HCT116 (cell line): Measurements from ENCODE around the gene PRDM11. TPM values are rescaled to one million over a fixed set of nuclear protein-coding genes. Genes with fewer than 3 reads are reported as not detected.

Source experiments
- ATAC-seq: fragments of 200-7000 bp; cut with Tn5 transposase; 2 replicates; pipeline ENCODE4 v1.9.1; 2020; ENCODE audit warnings: mild to moderate bottlenecking, moderate library complexity
- BruUV-seq: library from RNA; stranded (reverse); fragments of 400-500 nt; replicated peaks from 2 replicates; lab custom pipeline; 2021; lab: Mats Ljungman, UMichigan
- CTCF ChIA-PET: fragments of 300-600 bp; sonication (Branson Sonifier 250); formaldehyde crosslinking; loops from one replicate; lab custom pipeline; 2021; ENCODE audit warnings: antibody characterized with exemption; lab: Charles Lee
- POLR2A ChIA-PET: fragments of 300-600, 350-600 bp; sonication (Branson Sonifier 250); formaldehyde crosslinking; loops from one replicate; lab custom pipeline; 2021; ENCODE audit warnings: antibody characterized with exemption; lab: Charles Lee
- RAD21 ChIA-PET, 2 experiments: fragments of 300-600 bp; sonication (Branson Sonifier 250); formaldehyde crosslinking; loops; one replicate each; lab custom pipeline; 2023; ENCODE audit warnings: low total read pairs in 2 of 2; ENCODE audit not compliant: uncharacterized antibody in 2 of 2, unreplicated experiment in 2 of 2, low non-redundant PET in 1 of 2; lab: Charles Lee
- DNase-seq: peaks from one replicate; pipeline ENCODE4 v3.0.0-alpha.2; 2010; ENCODE audit warnings: low read depth, low spot score
- H2AFZ ChIP-seq: fragments of 200-600 bp; shearing (Covaris generic), sonication (generic); 2 replicates; pipeline ENCODE4 v1.6.1; 2017; ENCODE audit warnings: low read depth, mixed run types, mixed read lengths, antibody characterized with exemption, low read length; ENCODE audit not compliant: poor library complexity, severe bottlenecking
- H3K27ac ChIP-seq: 2 replicates; pipeline ENCODE4 v1.5.1; 2012; ENCODE audit warnings: low read depth, low read length
- H3K27me3 ChIP-seq: fragments of 200-600 bp; sonication (generic); 2 replicates; pipeline ENCODE4 v1.6.1; 2016; ENCODE audit warnings: mixed run types, low read length, mixed read lengths; ENCODE audit not compliant: insufficient read depth
- H3K36me3 ChIP-seq, 2 experiments: fragments of 200-500 bp in 1 of 2; fragments of 200-600 bp in 1 of 2; sonication (Bioruptor generic) in 1 of 2; sonication (generic) in 1 of 2; 2 replicates each; pipeline versions ENCODE4 v1.5.1 to v1.6.1; 2014 to 2016; ENCODE audit warnings: low read length in 2 of 2, inconsistent platforms in 1 of 2, mixed read lengths in 1 of 2, mixed run types in 1 of 2; ENCODE audit not compliant: insufficient read depth in 2 of 2, control insufficient read depth in 1 of 2
- H3K4me1 ChIP-seq, 2 experiments: fragments of 200-600 bp in 1 of 2; sonication (generic) in 1 of 2; 2 replicates each; pipeline versions ENCODE4 v1.5.1 to v1.6.1; 2012 to 2017; ENCODE audit warnings: low read length in 2 of 2, inconsistent platforms in 1 of 2, mild to moderate bottlenecking in 1 of 2, mixed read lengths in 1 of 2, mixed run types in 1 of 2, moderate library complexity in 1 of 2; ENCODE audit not compliant: insufficient read depth in 2 of 2, control insufficient read depth in 1 of 2
- H3K4me2 ChIP-seq: fragments of 200-600 bp; sonication (generic); 2 replicates; pipeline ENCODE4 v1.6.1; 2017; ENCODE audit warnings: mixed run types, low read length, mixed read lengths
- H3K4me3 ChIP-seq, 2 experiments: fragments of 200-600 bp in 1 of 2; sonication (generic) in 1 of 2; replicated peaks in 1 of 2; 2 replicates each; pipeline ENCODE4 v1.5.1; 2011 to 2016; ENCODE audit warnings: low read length in 2 of 2, control low read depth in 1 of 2, low read depth in 1 of 2, mild to moderate bottlenecking in 1 of 2, mixed read lengths in 1 of 2, mixed run types in 1 of 2
- H3K79me2 ChIP-seq: fragments of 200-600 bp; sonication (generic); 2 replicates; pipeline ENCODE4 v1.6.1; 2017; ENCODE audit warnings: mild to moderate bottlenecking, mixed run types, low read length, moderate library complexity, mixed read lengths; ENCODE audit not compliant: insufficient read depth
- H3K9ac ChIP-seq: fragments of 200-600 bp; sonication (generic); 2 replicates; pipeline ENCODE4 v1.6.1; 2016; ENCODE audit warnings: low read length, mixed read lengths
- H3K9me2 ChIP-seq: fragments of 200-600 bp; sonication (generic), shearing (Covaris generic); 2 replicates; pipeline ENCODE4 v1.6.1; 2017; ENCODE audit warnings: mixed run types, mild to moderate bottlenecking, moderate library complexity; ENCODE audit not compliant: insufficient read depth
- H3K9me3 ChIP-seq, 2 experiments: fragments of 200-500 bp in 1 of 2; fragments of 200-600 bp in 1 of 2; sonication (Bioruptor generic) in 1 of 2; sonication (generic) in 1 of 2; 2 replicates each; pipeline ENCODE4 v1.6.1; 2014 to 2017; ENCODE audit warnings: low read length in 2 of 2, mixed read lengths in 2 of 2, inconsistent platforms in 1 of 2, low read depth in 1 of 2, mild to moderate bottlenecking in 1 of 2, mixed run types in 1 of 2, moderate library complexity in 1 of 2; ENCODE audit not compliant: control insufficient read depth in 1 of 2, insufficient read depth in 1 of 2
- H4K20me1 ChIP-seq: fragments of 200-600 bp; sonication (generic), shearing (Covaris generic); 2 replicates; pipeline ENCODE4 v1.6.1; 2017; ENCODE audit warnings: mixed run types, mild to moderate bottlenecking, moderate library complexity; ENCODE audit not compliant: insufficient read depth
- CEBPB ChIP-seq: IDR thresholded peaks from 2 replicates; pipeline ENCODE4 v1.6.1; 2012; ENCODE audit warnings: low read depth
- ELF1 ChIP-seq: IDR thresholded peaks from 2 replicates; pipeline ENCODE4 v1.6.1; 2012; ENCODE audit warnings: low read depth, borderline replicate concordance
- FOSL1 ChIP-seq: IDR thresholded peaks from 2 replicates; pipeline ENCODE4 v1.6.1; 2012; ENCODE audit warnings: low read depth
- JUND ChIP-seq: IDR thresholded peaks from 2 replicates; pipeline ENCODE4 v1.6.1; 2012
- POLR2A ChIP-seq: IDR thresholded peaks from 2 replicates; pipeline ENCODE4 v1.7.0; 2011; ENCODE audit warnings: borderline replicate concordance; ENCODE audit not compliant: insufficient read depth, insufficient read length; ENCODE audit errors: extremely low read depth
- POLR2AphosphoS5 ChIP-seq: IDR thresholded peaks from 2 replicates; pipeline ENCODE4 v1.6.1; 2011; ENCODE audit warnings: mild to moderate bottlenecking, low read depth, low read length, moderate library complexity
- RAD21 ChIP-seq: IDR thresholded peaks from 2 replicates; pipeline ENCODE4 v1.6.1; 2012; ENCODE audit warnings: low read depth, mild to moderate bottlenecking
- SIN3A ChIP-seq: IDR thresholded peaks from 2 replicates; pipeline ENCODE4 v1.6.1; 2012; ENCODE audit warnings: low read depth
- SRF ChIP-seq: IDR thresholded peaks from 2 replicates; pipeline ENCODE4 v1.6.1; 2012; ENCODE audit warnings: low read depth
- TCF7L2 ChIP-seq: IDR thresholded peaks from 2 replicates; pipeline ENCODE4 v1.7.0; 2011; ENCODE audit warnings: borderline replicate concordance, inconsistent platforms; ENCODE audit not compliant: insufficient read depth, insufficient read length; ENCODE audit errors: extremely low read depth
- YY1 ChIP-seq: IDR thresholded peaks from 2 replicates; pipeline ENCODE4 v1.6.1; 2011; ENCODE audit warnings: low read length, low read depth, moderate library complexity, mild to moderate bottlenecking; ENCODE audit not compliant: insufficient replicate concordance; ENCODE audit errors: extremely low read depth
- ZFX ChIP-seq: fragments of 450-650 bp; IDR thresholded peaks from 2 replicates; pipeline ENCODE4 v1.6.1; 2017
- ZNF274 ChIP-seq: fragments of 200-500 bp; sonication (Bioruptor generic); IDR thresholded peaks from 2 replicates; pipeline ENCODE4 v1.6.1; 2014; ENCODE audit warnings: mild to moderate bottlenecking, low read depth, low read length, inconsistent platforms
- intact Hi-C: fragments of 100-400 bp; cut with micrococcal nuclease; formaldehyde crosslinking; loops from 2 replicates; pipeline ENCODE4 v1.10.0; 2022
- total RNA-seq: library from RNA; stranded (reverse); gene quantifications from one replicate; pipeline ENCODE4 v1.2.1, GENCODE V29; 2021; ENCODE audit not compliant: unreplicated experiment
- TF ChIP-seq, protein P1 (sequence below): IDR thresholded peaks from 2 replicates; pipeline ENCODE4 v1.6.1; 2012; ENCODE audit warnings: low read depth
- TF ChIP-seq, protein P2 (sequence below), 3 experiments: fragments of 200-600 bp in 1 of 3; sonication (generic) in 1 of 3; IDR thresholded peaks in 2 of 3; conservative IDR thresholded peaks in 1 of 3; 2 replicates each; pipeline ENCODE4 v1.5.1; 2012 to 2017; ENCODE audit warnings: low read depth in 2 of 3, low read length in 2 of 3, antibody characterized with exemption in 1 of 3, borderline replicate concordance in 1 of 3, control low read depth in 1 of 3, mild to moderate bottlenecking in 1 of 3, mixed read lengths in 1 of 3, mixed run types in 1 of 3, moderate library complexity in 1 of 3; ENCODE audit not compliant: insufficient read depth in 1 of 3
- TF ChIP-seq, protein P3 (sequence below): IDR thresholded peaks from 2 replicates; pipeline ENCODE4 v1.6.1; 2012
- TF ChIP-seq, protein P4 (sequence below): IDR thresholded peaks from 2 replicates; pipeline ENCODE4 v1.6.1; 2011; ENCODE audit warnings: mild to moderate bottlenecking, low read length, moderate library complexity; ENCODE audit not compliant: insufficient replicate concordance; ENCODE audit errors: extremely low read depth
- TF ChIP-seq, protein P5 (sequence below): IDR thresholded peaks from 2 replicates; pipeline ENCODE4 v1.6.1; 2012

PRDM11 gene
- total RNA-seq, 1 experiment from 2014 or later = 9.3 TPM

DNA sequence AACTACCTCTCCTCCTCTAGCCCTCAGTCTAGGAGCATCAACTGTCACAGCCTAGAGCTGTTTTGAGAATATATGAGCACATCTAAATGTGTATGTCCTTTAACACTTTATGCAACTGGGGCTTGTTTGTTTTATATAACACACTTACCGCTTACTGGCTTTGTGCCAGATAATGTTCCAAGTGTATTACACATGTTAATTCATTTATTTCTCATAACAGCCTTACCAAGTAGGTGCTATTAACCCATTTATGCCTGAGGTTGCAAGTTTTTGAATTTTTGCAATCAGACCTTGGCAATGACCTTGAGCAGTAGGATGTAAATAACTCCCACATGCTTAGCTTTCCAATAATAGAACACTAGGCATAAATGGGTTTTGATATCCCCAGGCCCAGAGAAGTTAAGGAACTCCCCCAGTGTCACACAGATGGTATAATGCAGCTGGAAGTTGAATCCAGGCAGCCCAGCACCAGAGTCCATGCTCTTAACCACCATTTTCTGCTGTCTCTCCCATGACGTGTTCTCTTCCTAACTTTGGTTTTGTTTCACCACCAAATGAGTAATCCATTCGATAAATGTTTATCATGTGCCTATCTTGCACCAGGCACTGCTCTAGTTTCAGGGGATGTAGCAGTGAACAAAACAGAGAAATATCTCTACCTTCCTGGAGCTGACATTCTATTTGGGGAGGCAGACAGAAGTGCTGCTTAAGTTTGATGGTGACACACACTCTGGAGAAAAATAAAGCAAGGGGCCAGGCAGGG is 23.1 kb downstream of the PRDM11 start:
- H4K20me1 ChIP-seq = no peaks in the 10 kb centered on the region
- no peak overlapping the region for H3K9ac ChIP-seq
- TF ChIP-seq CEBPB = no peak
- TF ChIP-seq ZFX = no peak
- no peak for TF ChIP-seq SRF
- no peak for TF ChIP-seq FOSL1
- no peak for TF ChIP-seq POLR2AphosphoS5
- TF ChIP-seq ELF1 = no peak
- TF ChIP-seq POLR2A = no peak
- no peak for TF ChIP-seq ZNF274
- no peak for TF ChIP-seq TCF7L2
- TF ChIP-seq RAD21 = no peak
- TF ChIP-seq, protein P1, sequence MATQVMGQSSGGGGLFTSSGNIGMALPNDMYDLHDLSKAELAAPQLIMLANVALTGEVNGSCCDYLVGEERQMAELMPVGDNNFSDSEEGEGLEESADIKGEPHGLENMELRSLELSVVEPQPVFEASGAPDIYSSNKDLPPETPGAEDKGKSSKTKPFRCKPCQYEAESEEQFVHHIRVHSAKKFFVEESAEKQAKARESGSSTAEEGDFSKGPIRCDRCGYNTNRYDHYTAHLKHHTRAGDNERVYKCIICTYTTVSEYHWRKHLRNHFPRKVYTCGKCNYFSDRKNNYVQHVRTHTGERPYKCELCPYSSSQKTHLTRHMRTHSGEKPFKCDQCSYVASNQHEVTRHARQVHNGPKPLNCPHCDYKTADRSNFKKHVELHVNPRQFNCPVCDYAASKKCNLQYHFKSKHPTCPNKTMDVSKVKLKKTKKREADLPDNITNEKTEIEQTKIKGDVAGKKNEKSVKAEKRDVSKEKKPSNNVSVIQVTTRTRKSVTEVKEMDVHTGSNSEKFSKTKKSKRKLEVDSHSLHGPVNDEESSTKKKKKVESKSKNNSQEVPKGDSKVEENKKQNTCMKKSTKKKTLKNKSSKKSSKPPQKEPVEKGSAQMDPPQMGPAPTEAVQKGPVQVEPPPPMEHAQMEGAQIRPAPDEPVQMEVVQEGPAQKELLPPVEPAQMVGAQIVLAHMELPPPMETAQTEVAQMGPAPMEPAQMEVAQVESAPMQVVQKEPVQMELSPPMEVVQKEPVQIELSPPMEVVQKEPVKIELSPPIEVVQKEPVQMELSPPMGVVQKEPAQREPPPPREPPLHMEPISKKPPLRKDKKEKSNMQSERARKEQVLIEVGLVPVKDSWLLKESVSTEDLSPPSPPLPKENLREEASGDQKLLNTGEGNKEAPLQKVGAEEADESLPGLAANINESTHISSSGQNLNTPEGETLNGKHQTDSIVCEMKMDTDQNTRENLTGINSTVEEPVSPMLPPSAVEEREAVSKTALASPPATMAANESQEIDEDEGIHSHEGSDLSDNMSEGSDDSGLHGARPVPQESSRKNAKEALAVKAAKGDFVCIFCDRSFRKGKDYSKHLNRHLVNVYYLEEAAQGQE = no peak
- no peak for TF ChIP-seq SIN3A
- TF ChIP-seq, protein P2, sequence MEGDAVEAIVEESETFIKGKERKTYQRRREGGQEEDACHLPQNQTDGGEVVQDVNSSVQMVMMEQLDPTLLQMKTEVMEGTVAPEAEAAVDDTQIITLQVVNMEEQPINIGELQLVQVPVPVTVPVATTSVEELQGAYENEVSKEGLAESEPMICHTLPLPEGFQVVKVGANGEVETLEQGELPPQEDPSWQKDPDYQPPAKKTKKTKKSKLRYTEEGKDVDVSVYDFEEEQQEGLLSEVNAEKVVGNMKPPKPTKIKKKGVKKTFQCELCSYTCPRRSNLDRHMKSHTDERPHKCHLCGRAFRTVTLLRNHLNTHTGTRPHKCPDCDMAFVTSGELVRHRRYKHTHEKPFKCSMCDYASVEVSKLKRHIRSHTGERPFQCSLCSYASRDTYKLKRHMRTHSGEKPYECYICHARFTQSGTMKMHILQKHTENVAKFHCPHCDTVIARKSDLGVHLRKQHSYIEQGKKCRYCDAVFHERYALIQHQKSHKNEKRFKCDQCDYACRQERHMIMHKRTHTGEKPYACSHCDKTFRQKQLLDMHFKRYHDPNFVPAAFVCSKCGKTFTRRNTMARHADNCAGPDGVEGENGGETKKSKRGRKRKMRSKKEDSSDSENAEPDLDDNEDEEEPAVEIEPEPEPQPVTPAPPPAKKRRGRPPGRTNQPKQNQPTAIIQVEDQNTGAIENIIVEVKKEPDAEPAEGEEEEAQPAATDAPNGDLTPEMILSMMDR (IDR thresholded peaks at IDR 0.05 in 2 of 3, conservative IDR thresholded peaks at IDR 0.05 in 1 of 3; ENCODE audit: borderline replicate concordance in 1 of 3, insufficient read depth in 1 of 3, low read depth in 2 of 3, low read length in 2 of 3) = no peak
- TF ChIP-seq YY1 = no peak
- TF ChIP-seq, protein P3, sequence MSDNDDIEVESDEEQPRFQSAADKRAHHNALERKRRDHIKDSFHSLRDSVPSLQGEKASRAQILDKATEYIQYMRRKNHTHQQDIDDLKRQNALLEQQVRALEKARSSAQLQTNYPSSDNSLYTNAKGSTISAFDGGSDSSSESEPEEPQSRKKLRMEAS = no peak
- TF ChIP-seq, protein P4, sequence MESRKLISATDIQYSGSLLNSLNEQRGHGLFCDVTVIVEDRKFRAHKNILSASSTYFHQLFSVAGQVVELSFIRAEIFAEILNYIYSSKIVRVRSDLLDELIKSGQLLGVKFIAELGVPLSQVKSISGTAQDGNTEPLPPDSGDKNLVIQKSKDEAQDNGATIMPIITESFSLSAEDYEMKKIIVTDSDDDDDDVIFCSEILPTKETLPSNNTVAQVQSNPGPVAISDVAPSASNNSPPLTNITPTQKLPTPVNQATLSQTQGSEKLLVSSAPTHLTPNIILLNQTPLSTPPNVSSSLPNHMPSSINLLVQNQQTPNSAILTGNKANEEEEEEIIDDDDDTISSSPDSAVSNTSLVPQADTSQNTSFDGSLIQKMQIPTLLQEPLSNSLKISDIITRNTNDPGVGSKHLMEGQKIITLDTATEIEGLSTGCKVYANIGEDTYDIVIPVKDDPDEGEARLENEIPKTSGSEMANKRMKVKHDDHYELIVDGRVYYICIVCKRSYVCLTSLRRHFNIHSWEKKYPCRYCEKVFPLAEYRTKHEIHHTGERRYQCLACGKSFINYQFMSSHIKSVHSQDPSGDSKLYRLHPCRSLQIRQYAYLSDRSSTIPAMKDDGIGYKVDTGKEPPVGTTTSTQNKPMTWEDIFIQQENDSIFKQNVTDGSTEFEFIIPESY = no peak
- TF ChIP-seq JUND = no peak
- TF ChIP-seq, protein P5, sequence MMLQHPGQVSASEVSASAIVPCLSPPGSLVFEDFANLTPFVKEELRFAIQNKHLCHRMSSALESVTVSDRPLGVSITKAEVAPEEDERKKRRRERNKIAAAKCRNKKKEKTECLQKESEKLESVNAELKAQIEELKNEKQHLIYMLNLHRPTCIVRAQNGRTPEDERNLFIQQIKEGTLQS = no peak
- DNase-seq (no peak), ATAC-seq (no peak)
- H3K4me1 ChIP-seq = peaks cover 23 to 40% of the 10 kb centered on the region in 2 experiments; a peak in 3 of 4 replicates
- no peak overlapping the region for H2AFZ ChIP-seq
- ChIA-PET CTCF (no interaction called here), POLR2A (no interaction called here), RAD21 (no interaction called here)
- H3K79me2 ChIP-seq = no peaks in the 10 kb centered on the region
- H3K9me2 ChIP-seq = no peaks in the 10 kb centered on the region
- no peak overlapping the region for H3K4me3 ChIP-seq
- intact Hi-C loops = no loop called here
- H3K9me3 ChIP-seq = no peaks in the 10 kb centered on the region
- no peaks in the 10 kb centered on the region for H3K36me3 ChIP-seq
- H3K27ac ChIP-seq = no peak overlapping the region
- BruUV-seq = no TSS peak
- no peaks in the 10 kb centered on the region for H3K27me3 ChIP-seq
- no peak overlapping the region for H3K4me2 ChIP-seq
